ENCODE measurements around the gene SORBS1.

The SORBS1 gene

DNA sequence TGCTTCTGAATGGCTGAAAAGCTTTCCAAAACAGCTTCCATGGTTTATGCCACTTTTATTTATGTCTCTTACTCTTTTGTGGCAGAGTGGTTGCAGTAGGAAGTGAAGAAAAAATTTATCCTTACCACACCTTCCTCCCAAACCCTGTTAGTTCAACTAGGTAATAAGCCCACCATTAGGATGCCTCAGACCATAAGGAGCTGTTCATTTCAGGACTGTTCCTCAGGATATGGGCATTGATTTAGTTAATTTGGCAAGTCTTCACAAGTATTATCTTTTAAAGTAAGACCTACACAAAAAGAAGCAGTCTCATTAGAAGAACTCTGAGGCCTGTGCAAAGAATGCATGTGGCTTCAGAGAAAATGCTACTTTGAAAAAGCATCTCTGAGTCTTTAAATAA lies 187.5 kb downstream of the SORBS1 start:
- peaks cover 11% of the 10 kb centered on the region for H3K4me1 ChIP-seq (ENCODE audit: insufficient read depth, low read length)
- H3K9me3 ChIP-seq (ENCODE audit: insufficient read depth, low read depth, low read length), result no peaks in the 10 kb centered on the region
- H3K27me3 ChIP-seq (ENCODE audit: insufficient read depth, low read length), result no peaks in the 10 kb centered on the region
- H3K27ac ChIP-seq (ENCODE audit: low read depth, low read length), result no peak overlapping the region
- H3K4me3 ChIP-seq (ENCODE audit: low read length), result no peak overlapping the region
- H3K9ac ChIP-seq (ENCODE audit: low read depth, low read length), result no peak overlapping the region
- no peaks in the 10 kb centered on the region for H3K36me3 ChIP-seq (ENCODE audit: insufficient read depth, low read length)

- Histone ChIP-seq H3K9me3 (ENCODE audit: insufficient read depth, low read depth, low read length) (no peaks in the 10 kb centered on the region), H3K27me3 (ENCODE audit: insufficient read depth, low read length) (no peaks in the 10 kb centered on the region), H3K27ac (ENCODE audit: low read depth, low read length) (no peak overlapping the region), H3K9ac (ENCODE audit: low read depth, low read length) (no peak overlapping the region), H3K4me1 (ENCODE audit: insufficient read depth, low read length) (peaks cover 4% of the 10 kb centered on the region; the same call in 1 of the 2 replicates), H3K4me3 (ENCODE audit: low read length) (no peak overlapping the region), H3K36me3 (ENCODE audit: insufficient read depth, low read length) (no peaks in the 10 kb centered on the region)
- 77% methylated on average over 6 of the region's 6 CpGs for WGBS
Measured at GRCh38 chr10:95364342-95364741, 196.8 kb downstream of the SORBS1 start.

- Histone ChIP-seq H3K4me1 (ENCODE audit: insufficient read depth, low read length) (peaks cover 4% of the 10 kb centered on the region; the same call in 1 of the 2 replicates), H3K27ac (ENCODE audit: low read depth, low read length) (no peak overlapping the region), H3K9ac (ENCODE audit: low read depth, low read length) (no peak overlapping the region), H3K9me3 (ENCODE audit: insufficient read depth, low read depth, low read length) (no peaks in the 10 kb centered on the region), H3K4me3 (ENCODE audit: low read length) (no peak overlapping the region), H3K36me3 (ENCODE audit: insufficient read depth, low read length) (no peaks in the 10 kb centered on the region), H3K27me3 (ENCODE audit: insufficient read depth, low read length) (no peaks in the 10 kb centered on the region)
- 50% methylated on average over 1 of the region's 2 CpGs for WGBS
Measured at GRCh38 chr10:95363303-95363912, 197.8 kb downstream of the SORBS1 start.

GRCh38 chr10:95360122-95360714 lies 201.0 kb downstream of the SORBS1 start:
- Histone ChIP-seq H3K36me3 (ENCODE audit: insufficient read depth, low read length) (peaks cover 12% of the 10 kb centered on the region; the same call in 1 of the 2 replicates), H3K27ac (ENCODE audit: low read depth, low read length) (no peak overlapping the region), H3K27me3 (ENCODE audit: insufficient read depth, low read length) (no peaks in the 10 kb centered on the region), H3K9ac (ENCODE audit: low read depth, low read length) (no peak overlapping the region), H3K9me3 (ENCODE audit: insufficient read depth, low read depth, low read length) (no peaks in the 10 kb centered on the region), H3K4me3 (ENCODE audit: low read length) (no peak overlapping the region), H3K4me1 (ENCODE audit: insufficient read depth, low read length) (peaks cover 4% of the 10 kb centered on the region; the same call in 1 of the 2 replicates)

DNA sequence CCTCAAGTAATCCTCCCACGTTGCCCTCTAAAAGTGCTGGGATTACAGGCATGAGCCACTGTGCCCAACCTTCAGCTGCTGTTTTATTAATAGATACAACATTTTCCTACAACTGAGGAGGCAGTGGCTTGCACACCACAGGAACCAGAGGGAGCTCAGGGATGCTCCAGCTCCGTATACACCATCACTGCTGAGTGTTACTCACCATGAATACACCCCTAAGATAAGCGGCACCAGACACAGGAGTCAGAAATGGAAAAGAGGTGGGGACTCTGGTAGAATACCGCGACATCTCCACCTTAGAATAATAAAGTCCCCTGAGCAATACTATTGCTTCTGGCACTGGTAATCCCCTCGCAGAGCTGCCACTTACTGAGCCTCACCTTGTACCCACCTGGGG lies 201.7 kb downstream of the SORBS1 start:
- H3K9me3 ChIP-seq (ENCODE audit: insufficient read depth, low read depth, low read length), result no peaks in the 10 kb centered on the region
- H3K27me3 ChIP-seq (ENCODE audit: insufficient read depth, low read length), result no peaks in the 10 kb centered on the region
- no peak overlapping the region for H3K9ac ChIP-seq (ENCODE audit: low read depth, low read length)
- no peak overlapping the region for H3K4me3 ChIP-seq (ENCODE audit: low read length)
- peaks cover 15% of the 10 kb centered on the region for H3K36me3 ChIP-seq (ENCODE audit: insufficient read depth, low read length)
- H3K4me1 ChIP-seq (ENCODE audit: insufficient read depth, low read length), result peaks cover 4% of the 10 kb centered on the region; the same call in 1 of the 2 replicates
- no peak overlapping the region for H3K27ac ChIP-seq (ENCODE audit: low read depth, low read length)
- WGBS, result 91% methylated on average over 6 of the region's 6 CpGs

- Histone ChIP-seq H3K4me3 (ENCODE audit: low read length) (no peak overlapping the region), H3K4me1 (ENCODE audit: insufficient read depth, low read length) (peaks cover 4% of the 10 kb centered on the region; the same call in 1 of the 2 replicates), H3K36me3 (ENCODE audit: insufficient read depth, low read length) (peaks cover 28% of the 10 kb centered on the region), H3K9ac (ENCODE audit: low read depth, low read length) (no peak overlapping the region), H3K27me3 (ENCODE audit: insufficient read depth, low read length) (no peaks in the 10 kb centered on the region), H3K9me3 (ENCODE audit: insufficient read depth, low read depth, low read length) (no peaks in the 10 kb centered on the region), H3K27ac (ENCODE audit: low read depth, low read length) (no peak overlapping the region)
- WGBS, result 95% methylated on average over 23 of the region's 23 CpGs
Measured at GRCh38 chr10:95356190-95356955, 204.8 kb downstream of the SORBS1 start.

DNA sequence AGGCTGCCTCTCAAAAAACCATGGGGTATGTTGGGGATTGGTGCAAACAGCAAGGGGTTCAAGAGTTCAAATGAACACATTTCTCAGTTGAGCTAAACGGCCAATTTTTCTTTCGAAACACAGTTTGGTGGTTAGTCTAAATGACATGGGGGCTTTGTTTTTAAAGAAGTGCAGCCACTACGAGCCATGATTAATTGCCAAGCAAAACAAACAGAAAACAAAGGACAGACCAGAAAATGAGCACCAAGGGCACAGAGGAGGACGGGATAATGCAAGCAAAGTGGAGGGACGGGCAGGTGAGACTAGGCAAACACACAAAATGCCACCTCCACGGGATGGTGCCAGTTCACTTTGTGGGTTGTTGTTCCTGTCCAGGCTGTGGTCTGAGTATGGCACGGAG lies 205.9 kb downstream of the SORBS1 start:
- no peak overlapping the region for H3K27ac ChIP-seq (ENCODE audit: low read depth, low read length)
- no peaks in the 10 kb centered on the region for H3K27me3 ChIP-seq (ENCODE audit: insufficient read depth, low read length)
- no peaks in the 10 kb centered on the region for H3K9me3 ChIP-seq (ENCODE audit: insufficient read depth, low read depth, low read length)
- H3K4me3 ChIP-seq (ENCODE audit: low read length), result no peak overlapping the region
- peaks cover 1% of the 10 kb centered on the region; the same call in 1 of the 2 replicates for H3K4me1 ChIP-seq (ENCODE audit: insufficient read depth, low read length)
- WGBS, result 91% methylated on average over 7 of the region's 7 CpGs
- no peak overlapping the region for H3K9ac ChIP-seq (ENCODE audit: low read depth, low read length)
- H3K36me3 ChIP-seq (ENCODE audit: insufficient read depth, low read length), result peaks cover 36% of the 10 kb centered on the region

- no peak overlapping the region for H3K27ac ChIP-seq (ENCODE audit: low read depth, low read length)
- no peak overlapping the region for H3K4me3 ChIP-seq (ENCODE audit: low read length)
- no peak overlapping the region for H3K9ac ChIP-seq (ENCODE audit: low read depth, low read length)
- H3K36me3 ChIP-seq (ENCODE audit: insufficient read depth, low read length), result peaks cover 36% of the 10 kb centered on the region
- H3K9me3 ChIP-seq (ENCODE audit: insufficient read depth, low read depth, low read length), result no peaks in the 10 kb centered on the region
- no peaks in the 10 kb centered on the region for H3K4me1 ChIP-seq (ENCODE audit: insufficient read depth, low read length)
- H3K27me3 ChIP-seq (ENCODE audit: insufficient read depth, low read length), result no peaks in the 10 kb centered on the region
Measured at GRCh38 chr10:95354110-95354509, 207.1 kb downstream of the SORBS1 start.

DNA sequence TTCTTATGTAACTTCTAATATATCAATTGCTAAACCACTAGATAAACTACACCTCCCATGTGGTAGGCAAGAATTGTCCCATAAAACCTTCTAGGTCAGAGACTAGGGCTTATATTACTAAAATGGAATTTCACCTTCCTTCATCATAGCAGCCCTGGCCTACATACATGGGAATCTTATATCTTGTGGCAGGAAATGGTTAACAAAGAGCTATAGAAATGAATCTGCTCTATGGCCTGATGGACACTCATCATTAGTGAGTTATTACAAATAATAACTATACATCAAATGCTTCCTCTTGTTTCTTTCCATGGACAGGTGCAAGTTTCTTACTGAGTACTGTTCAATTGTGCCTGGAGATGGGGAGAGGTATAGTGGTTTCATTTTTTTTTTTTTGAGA lies 208.0 kb downstream of the SORBS1 start:
- Histone ChIP-seq H3K9ac (ENCODE audit: low read depth, low read length) (no peak overlapping the region), H3K36me3 (ENCODE audit: insufficient read depth, low read length) (peaks cover 36% of the 10 kb centered on the region), H3K27me3 (ENCODE audit: insufficient read depth, low read length) (no peaks in the 10 kb centered on the region), H3K4me3 (ENCODE audit: low read length) (no peak overlapping the region), H3K9me3 (ENCODE audit: insufficient read depth, low read depth, low read length) (no peaks in the 10 kb centered on the region), H3K27ac (ENCODE audit: low read depth, low read length) (no peak overlapping the region), H3K4me1 (ENCODE audit: insufficient read depth, low read length) (no peaks in the 10 kb centered on the region)

GRCh38 chr10:95352684-95353083 lies 208.5 kb downstream of the SORBS1 start:
- no peak overlapping the region for H3K4me3 ChIP-seq (ENCODE audit: low read length)
- H3K27ac ChIP-seq (ENCODE audit: low read depth, low read length), result no peak overlapping the region
- peaks cover 36% of the 10 kb centered on the region for H3K36me3 ChIP-seq (ENCODE audit: insufficient read depth, low read length)
- H3K9ac ChIP-seq (ENCODE audit: low read depth, low read length), result no peak overlapping the region
- 95% methylated on average over 2 of the region's 2 CpGs for WGBS
- H3K27me3 ChIP-seq (ENCODE audit: insufficient read depth, low read length), result no peaks in the 10 kb centered on the region
- H3K4me1 ChIP-seq (ENCODE audit: insufficient read depth, low read length), result peaks cover under 1% of the 10 kb centered on the region; the same call in 1 of the 2 replicates
- H3K9me3 ChIP-seq (ENCODE audit: insufficient read depth, low read depth, low read length), result no peaks in the 10 kb centered on the region

GRCh38 chr10:95350830-95351228 lies 210.3 kb downstream of the SORBS1 start:
- Histone ChIP-seq H3K9ac (ENCODE audit: low read depth, low read length) (no peak overlapping the region), H3K27me3 (ENCODE audit: insufficient read depth, low read length) (no peaks in the 10 kb centered on the region), H3K4me1 (ENCODE audit: insufficient read depth, low read length) (peaks cover 8% of the 10 kb centered on the region), H3K36me3 (ENCODE audit: insufficient read depth, low read length) (peaks cover 25% of the 10 kb centered on the region), H3K27ac (ENCODE audit: low read depth, low read length) (no peak overlapping the region), H3K9me3 (ENCODE audit: insufficient read depth, low read depth, low read length) (no peaks in the 10 kb centered on the region), H3K4me3 (ENCODE audit: low read length) (no peak overlapping the region)
- WGBS, result 96% methylated on average over 2 of the region's 2 CpGs
